Dendritic cell treated with granulocyte-macrophage colony-stimulating factor and Interleukin-4, amounts not matched to agents 40 ng/mL and 50 ng/mL, for 4 days (primary cell): ENCODE data around the gene BANF2.
A peak's percentile ranks its signal among the peaks of the same experiment; 100 is the strongest.

ENCODE experiments used
- H3K27ac Mint-ChIP-seq: one replicate; pipeline ENCODE4 v1.8.0; 2022; ENCODE audit warnings: mild to moderate bottlenecking, mixed read lengths
- H3K27me3 Mint-ChIP-seq: one replicate; pipeline ENCODE4 v1.8.0; 2022; ENCODE audit warnings: mild to moderate bottlenecking, mixed read lengths
- H3K36me3 Mint-ChIP-seq: one replicate; pipeline ENCODE4 v1.8.0; 2022; ENCODE audit warnings: low read depth, mixed read lengths
- H3K4me1 Mint-ChIP-seq: one replicate; pipeline ENCODE4 v1.8.0; 2022; ENCODE audit warnings: low read depth, mixed read lengths
- H3K4me3 Mint-ChIP-seq: one replicate; pipeline ENCODE4 v1.8.0; 2022; ENCODE audit warnings: mild to moderate bottlenecking, moderate library complexity, mixed read lengths
- H3K9me3 Mint-ChIP-seq: one replicate; pipeline ENCODE4 v1.8.0; 2022; ENCODE audit warnings: mixed read lengths
- intact Hi-C: fragments of 100-400 bp; cut with micrococcal nuclease; formaldehyde crosslinking; loops from one replicate; pipeline ENCODE4 v1.15.0; 2022

BANF2 gene

DNA sequence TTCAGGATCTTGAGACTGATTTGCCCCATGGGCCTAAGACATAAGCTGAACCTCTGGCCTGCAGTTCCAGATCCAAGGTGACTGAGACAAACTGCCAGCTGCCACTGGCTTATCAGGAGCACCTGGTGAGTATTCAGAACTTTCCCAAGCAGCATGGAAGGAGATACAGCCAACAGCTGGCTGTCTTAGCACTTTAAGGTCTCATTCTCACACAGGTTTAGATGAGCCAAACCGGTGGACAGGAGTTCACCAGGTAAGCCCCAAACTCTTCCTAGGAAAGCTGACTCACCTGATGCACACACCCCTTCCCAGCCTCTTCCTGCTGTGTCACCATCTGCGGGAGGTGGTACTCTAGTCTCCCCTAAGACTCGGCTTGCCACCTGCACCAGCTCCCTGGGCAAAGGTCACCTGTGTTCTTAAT lies at the start of gene BANF2:
Gene BANF2, plus strand, starts transcription at position 36 of the 421 bp plus-strand sequence. CDS start 25,060 bp downstream, outside the sequence.
- H3K4me1 Mint-ChIP-seq: no peaks in the 10 kb centered on the region
- no peaks in the 10 kb centered on the region for H3K9me3 Mint-ChIP-seq
- no peak within 1 kb of the TSS for H3K27ac Mint-ChIP-seq
- H3K4me3 Mint-ChIP-seq: no peak within 1 kb of the TSS
- intact Hi-C loops: no loop called here
- no peaks in the 10 kb centered on the region for H3K27me3 Mint-ChIP-seq
- no peaks in the 10 kb centered on the region for H3K36me3 Mint-ChIP-seq

DNA sequence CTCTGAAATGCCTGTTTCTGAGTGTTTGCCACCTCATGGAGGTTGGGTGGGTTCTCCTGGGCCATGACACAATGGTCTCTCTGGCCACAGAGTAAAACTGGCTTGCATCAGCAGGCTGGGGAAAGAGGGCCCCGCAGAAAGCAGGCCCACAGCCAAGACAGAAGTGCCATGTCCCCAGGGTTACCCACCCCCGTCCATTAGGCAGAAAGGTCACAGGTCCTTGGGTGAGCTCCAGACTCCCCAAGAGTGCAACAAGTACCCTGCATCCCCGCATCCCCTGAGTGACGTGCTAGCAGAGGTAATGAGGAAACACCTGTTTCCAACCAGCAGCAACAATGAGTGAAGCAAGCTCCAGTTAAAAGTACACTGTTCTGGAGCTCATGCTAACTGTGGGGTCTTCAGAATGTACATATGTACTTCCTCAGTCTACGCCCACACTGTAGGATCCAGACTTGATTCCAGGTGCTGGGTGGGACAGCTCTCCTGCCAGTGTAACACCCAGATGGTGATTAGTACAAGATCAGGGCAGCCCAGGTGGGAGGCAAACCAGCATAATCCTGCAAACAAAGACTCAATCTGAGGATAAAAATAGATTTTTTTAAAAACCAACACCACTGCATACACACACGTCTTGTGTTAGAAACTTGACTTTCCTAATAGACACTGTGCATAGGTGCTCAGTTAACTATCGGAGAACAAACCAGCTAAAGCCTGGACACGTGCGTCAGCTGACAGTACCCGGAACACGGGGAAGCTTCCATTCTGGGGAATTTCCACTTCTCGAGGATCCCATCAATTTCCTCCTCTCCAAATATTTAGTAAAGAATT lies 49.3 kb upstream of the BANF2 start:
- Mint-ChIP-seq H3K27ac (peak overlapping the region; percentile 74), H3K4me1 (peaks cover 68% of the 10 kb centered on the region), H3K27me3 (no peaks in the 10 kb centered on the region), H3K9me3 (no peaks in the 10 kb centered on the region), H3K36me3 (peaks cover 42% of the 10 kb centered on the region), H3K4me3 (no peak overlapping the region)
- intact Hi-C loops: no loop called here

DNA sequence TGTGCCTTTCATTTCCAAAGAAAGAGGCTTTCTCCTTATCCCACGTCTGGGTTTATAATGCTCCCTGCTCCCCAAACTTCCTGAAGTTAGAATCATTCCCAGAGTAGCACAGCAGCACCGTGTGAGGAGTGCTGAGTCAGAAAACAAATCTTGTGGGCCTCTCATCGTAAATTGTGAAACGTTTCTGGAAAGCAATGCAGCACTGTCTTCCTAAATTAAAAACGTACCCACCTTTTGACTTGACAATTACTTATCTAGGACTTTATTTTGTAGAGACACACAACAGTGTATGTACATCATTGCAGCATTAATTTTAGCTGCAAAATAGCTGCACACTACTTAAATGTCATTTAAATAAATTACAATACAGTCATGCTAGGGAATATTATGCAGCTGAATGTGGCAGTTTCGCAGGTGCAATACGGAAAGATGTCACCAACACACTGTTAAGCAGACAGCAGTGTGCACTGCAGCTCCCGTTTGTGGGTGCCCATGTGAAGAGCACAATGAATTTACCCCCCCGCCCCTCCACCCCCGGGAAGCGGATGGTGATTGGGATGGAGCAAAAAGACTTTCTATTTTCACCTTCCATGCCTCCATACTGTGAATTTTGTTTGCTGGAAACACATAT lies 48.5 kb upstream of the BANF2 start:
- no peaks in the 10 kb centered on the region for H3K27me3 Mint-ChIP-seq
- H3K36me3 Mint-ChIP-seq: peaks cover 42% of the 10 kb centered on the region
- peaks cover 72% of the 10 kb centered on the region for H3K4me1 Mint-ChIP-seq
- intact Hi-C loops: no loop called here
- H3K27ac Mint-ChIP-seq: peak overlapping the region; percentile 74
- no peak overlapping the region for H3K4me3 Mint-ChIP-seq
- no peaks in the 10 kb centered on the region for H3K9me3 Mint-ChIP-seq

DNA sequence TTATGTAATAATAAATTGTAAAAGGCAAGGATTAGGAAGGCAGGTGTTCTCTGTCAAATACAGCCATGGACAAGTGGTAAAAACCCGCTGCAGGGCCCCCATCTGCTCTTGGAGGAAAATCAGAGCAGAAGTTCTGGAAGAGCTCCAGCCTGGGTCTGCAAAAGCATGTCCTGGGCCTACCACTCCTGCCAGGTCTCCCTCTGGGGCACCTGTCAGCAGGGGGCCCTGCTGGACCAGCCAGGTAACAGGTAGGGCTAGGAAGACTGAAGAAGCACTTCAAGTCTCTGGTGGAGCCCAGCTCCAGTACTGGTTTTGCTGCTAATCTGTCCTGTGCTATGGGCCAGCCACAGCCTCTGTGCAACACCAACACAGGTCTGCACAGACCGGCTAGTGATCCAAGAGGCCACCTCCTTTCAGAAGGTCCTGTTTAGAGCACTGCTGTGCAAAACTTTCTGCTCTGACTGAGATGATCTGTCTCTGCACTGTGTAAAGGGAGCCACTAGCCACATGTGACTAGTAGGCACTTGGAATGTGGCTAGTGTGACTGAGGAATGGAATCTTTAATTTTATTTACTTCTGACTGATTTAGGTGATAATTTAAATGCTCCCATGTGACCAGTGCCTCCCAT lies 47.9 kb upstream of the BANF2 start:
- peak overlapping the region; percentile 34 for H3K27ac Mint-ChIP-seq
- no peaks in the 10 kb centered on the region for H3K9me3 Mint-ChIP-seq
- intact Hi-C loops: no loop called here
- H3K4me1 Mint-ChIP-seq: peaks cover 67% of the 10 kb centered on the region
- no peaks in the 10 kb centered on the region for H3K27me3 Mint-ChIP-seq
- H3K4me3 Mint-ChIP-seq: no peak overlapping the region
- peaks cover 42% of the 10 kb centered on the region for H3K36me3 Mint-ChIP-seq

DNA sequence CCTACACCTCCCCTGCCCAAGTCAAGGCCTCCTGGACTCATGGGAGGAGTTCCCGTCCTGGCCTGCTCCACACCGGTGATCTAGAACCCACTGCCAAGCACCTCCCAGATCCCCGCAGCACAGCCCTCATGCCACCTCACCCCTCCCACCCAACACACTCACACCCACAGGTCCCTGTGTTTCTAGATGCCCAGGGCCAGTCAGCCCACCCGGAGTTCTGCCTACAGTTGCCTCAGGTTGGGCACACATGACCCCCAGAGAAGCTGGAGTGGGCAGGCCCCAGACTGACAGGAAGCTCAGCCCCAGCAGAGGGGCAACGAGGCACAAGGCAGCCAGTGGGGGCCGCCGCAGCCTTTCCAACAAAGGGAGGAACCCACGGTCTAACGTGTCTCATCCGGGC lies 47.4 kb upstream of the BANF2 start:
- intact Hi-C loops: no loop called here

DNA sequence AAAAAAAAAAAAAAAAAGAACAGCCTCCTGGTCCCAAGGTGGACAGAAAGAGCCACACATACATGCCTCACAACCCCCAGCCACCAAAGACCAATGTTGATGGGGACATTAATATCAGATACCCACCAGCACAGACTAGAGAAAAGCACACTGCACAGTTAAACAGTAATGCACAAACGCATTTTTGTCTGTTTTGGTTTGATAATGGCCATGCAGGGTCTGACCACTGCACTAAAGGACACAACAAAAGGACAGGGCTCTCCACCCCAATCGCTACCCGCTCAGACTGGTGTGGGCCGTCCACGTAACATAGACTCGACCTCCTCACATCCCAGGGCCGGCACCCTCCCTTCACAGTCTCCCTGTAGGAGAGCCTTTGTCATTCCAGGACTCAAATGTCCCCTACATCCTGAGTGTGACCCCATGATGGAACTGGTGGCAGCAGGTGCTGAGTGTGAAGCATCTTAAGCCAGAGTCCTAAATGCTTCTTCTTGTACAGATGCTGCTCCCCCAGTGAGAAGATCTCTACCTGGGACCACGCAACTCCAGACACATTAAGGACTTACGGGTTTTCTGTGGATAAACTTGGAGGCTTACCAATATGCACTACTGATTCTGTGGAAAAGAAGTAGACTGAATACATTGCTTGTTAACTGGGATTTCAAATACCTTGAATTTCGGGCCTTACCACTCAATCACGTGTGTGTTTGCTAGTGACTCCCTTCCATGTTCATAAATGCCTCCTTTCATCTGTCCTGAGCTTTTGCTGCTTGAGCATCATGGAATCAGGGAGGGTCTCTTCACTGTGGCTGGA lies 45.7 kb upstream of the BANF2 start:
- H3K27me3 Mint-ChIP-seq: no peaks in the 10 kb centered on the region
- intact Hi-C loops: no loop called here
- no peak overlapping the region for H3K27ac Mint-ChIP-seq
- peaks cover 58% of the 10 kb centered on the region for H3K36me3 Mint-ChIP-seq
- H3K4me3 Mint-ChIP-seq: no peak overlapping the region
- H3K4me1 Mint-ChIP-seq: peaks cover 51% of the 10 kb centered on the region
- H3K9me3 Mint-ChIP-seq: peaks cover 8% of the 10 kb centered on the region

More for the DNA sequence above, 47.4 kb upstream of the BANF2 start:
- no peak overlapping the region for H3K4me3 Mint-ChIP-seq
- peaks cover 62% of the 10 kb centered on the region for H3K4me1 Mint-ChIP-seq
- peak overlapping the region; percentile 34 for H3K27ac Mint-ChIP-seq
- H3K36me3 Mint-ChIP-seq: peaks cover 42% of the 10 kb centered on the region
- H3K27me3 Mint-ChIP-seq: no peaks in the 10 kb centered on the region
- H3K9me3 Mint-ChIP-seq: no peaks in the 10 kb centered on the region

DNA sequence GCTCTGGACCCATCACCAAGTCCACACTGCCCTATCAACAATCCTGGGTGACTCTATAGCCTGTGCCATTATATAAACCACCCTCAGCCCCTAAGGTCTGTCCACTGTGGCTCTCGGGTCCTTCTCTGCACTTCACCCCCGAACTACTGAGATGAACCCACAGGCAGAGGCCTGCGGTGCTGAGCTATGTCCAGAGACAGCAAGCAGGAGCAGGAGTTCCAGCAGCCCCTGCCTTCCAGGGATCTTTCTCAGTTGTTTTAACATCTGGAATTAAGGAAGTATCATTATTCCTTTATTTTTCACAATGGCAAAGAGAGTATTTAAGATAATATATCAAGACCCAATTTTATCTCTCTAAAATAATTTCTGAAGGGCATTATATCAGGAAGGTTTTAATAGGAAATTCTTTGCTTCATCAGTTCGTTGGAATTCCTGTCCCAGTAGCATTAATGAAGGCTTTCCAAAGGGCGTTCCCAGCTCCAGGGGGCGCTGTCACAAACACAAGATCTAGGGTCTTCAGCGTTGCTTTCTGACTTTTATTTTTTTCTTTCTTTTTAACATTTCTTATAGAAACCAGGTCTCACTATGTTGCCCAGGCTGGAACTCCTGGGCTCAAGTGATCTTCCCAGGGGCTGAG lies 45.0 kb upstream of the BANF2 start:
- Mint-ChIP-seq H3K9me3 (peaks cover 9% of the 10 kb centered on the region), H3K4me1 (peaks cover 44% of the 10 kb centered on the region), H3K4me3 (no peak overlapping the region), H3K27ac (no peak overlapping the region), H3K27me3 (no peaks in the 10 kb centered on the region), H3K36me3 (peaks cover 65% of the 10 kb centered on the region)
- intact Hi-C loops: no loop called here

DNA sequence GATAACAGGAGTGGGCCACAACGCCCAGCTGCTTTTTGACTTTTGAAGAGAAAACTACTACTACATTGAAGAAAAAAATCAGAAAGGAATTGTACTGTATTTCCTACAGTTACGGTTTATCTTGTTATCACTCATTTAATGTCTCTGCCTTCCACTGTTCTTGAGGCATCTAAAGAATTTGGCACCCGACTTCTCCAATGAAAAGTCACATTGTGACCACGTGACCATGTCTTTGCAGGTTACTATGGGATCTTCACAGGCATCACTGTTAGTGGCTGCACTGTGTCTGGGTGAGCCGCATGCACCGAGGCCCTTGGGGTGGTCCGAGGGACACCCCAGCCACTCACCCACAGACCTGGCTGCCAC lies 44.5 kb upstream of the BANF2 start:
- peaks cover 43% of the 10 kb centered on the region for H3K4me1 Mint-ChIP-seq

DNA sequence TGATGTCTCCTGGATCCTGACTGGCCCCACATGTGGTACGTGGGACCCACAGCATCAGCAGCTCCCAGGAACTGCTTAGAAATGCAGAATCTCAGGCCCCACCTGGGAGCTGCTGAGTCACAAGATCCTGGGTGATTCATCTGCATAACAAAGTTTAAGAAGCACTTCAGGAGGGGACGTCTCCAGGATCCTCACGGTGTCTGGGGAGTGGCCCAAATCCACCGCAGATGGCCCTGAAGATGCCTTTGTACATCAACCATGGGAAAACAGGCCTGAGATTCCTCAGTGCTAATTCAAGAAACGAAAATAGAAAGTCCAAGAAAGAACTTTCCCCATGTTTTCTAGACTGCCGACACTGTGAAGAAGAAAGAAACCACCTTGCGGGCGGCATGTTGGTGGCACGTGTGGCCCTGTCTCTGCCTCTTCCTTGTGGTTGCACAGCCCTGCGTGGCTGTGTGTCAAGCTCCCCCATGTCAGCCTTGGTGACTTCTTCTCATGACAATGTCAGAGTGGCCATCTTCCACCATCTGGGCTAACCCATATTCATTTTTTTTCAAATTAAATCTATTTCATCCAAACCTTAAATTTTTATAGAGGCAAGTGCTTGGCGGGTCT lies 43.8 kb upstream of the BANF2 start:
- Mint-ChIP-seq H3K27me3 (no peaks in the 10 kb centered on the region), H3K36me3 (peaks cover 77% of the 10 kb centered on the region)
- intact Hi-C loops: no loop called here

More for the DNA sequence above, 44.5 kb upstream of the BANF2 start:
- Mint-ChIP-seq H3K27me3 (no peaks in the 10 kb centered on the region), H3K36me3 (peaks cover 70% of the 10 kb centered on the region), H3K4me3 (no peak overlapping the region), H3K27ac (no peak overlapping the region), H3K9me3 (peaks cover 9% of the 10 kb centered on the region)
- intact Hi-C loops: no loop called here

DNA sequence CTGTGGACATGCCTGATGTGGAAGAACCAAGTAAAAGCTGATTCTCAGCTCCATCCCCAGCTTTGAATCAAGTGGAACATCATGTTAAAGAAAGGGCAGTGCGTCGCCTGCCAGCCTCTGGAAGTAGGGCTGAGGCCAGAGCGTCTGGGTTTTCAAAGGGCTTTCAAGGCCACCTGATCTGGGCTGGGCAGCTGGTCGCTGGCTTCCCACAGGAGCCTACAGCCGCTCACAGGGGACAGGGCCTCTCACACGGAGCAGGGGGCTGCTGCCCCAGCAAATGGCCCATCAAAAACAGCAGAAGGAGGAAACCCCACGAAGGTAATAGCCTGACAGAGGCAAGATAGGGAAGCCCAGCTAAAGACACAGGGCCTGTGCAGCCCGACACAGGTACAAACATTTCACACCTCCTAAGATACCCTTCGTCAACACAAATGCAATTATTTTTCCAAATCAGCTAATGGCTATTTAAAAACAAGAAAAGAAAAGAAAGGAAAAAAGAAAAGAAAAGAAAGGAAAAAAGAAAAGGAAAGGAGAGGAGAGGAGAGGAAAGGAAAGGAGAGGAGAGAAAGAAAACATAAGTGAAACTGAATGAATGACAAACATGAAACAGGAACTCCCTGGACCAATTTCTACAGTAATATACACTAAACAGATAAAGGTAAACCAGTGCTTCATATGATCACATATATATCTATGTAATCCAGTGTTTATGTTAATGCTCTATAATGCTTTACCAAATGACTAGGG lies 42.5 kb upstream of the BANF2 start:
- Mint-ChIP-seq H3K27ac (peak overlapping the region; percentile 24), H3K9me3 (peaks cover 9% of the 10 kb centered on the region), H3K36me3 (peaks cover 75% of the 10 kb centered on the region), H3K4me1 (peaks cover 41% of the 10 kb centered on the region), H3K27me3 (no peaks in the 10 kb centered on the region), H3K4me3 (no peak overlapping the region)
- intact Hi-C loops: no loop called here

More for the DNA sequence above, 43.8 kb upstream of the BANF2 start:
- Mint-ChIP-seq H3K4me3 (no peak overlapping the region), H3K9me3 (peaks cover 9% of the 10 kb centered on the region), H3K27ac (no peak overlapping the region), H3K4me1 (peaks cover 38% of the 10 kb centered on the region)

DNA sequence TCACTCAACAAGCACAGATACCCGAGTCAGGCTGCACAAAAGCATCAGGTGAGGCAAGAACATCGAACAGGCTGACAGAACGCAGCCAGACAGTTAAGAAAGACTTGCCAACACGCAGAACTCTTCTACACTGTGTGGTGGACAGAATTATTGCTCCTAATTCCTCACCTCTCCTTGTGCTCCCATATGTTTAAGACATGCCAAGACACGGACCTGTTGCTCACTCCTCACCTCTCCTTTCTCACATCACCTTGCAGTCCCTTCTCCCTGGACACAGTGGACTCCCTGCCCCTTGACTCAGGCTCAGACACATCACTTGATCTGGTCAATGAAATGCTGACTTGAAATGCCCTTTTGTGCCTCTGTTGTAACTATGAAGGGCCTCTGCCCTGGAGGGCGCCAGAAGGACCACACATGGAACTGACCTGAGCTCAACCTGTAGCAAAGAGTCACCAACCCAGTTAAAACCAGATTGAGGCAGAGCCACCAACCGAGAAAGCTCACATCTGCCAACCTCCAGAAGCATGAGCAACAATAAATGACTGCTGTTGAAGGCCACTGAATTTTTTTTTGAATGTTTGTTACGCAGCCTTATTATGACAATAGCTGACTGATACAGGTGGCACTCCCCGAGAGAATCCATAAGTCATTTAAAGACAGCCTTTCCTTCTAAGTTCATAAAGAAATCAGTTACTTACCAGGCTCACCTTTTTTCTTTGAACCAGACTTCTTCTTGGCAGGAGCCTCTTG lies 41.7 kb upstream of the BANF2 start:
- peaks cover 67% of the 10 kb centered on the region for H3K36me3 Mint-ChIP-seq
- peaks cover 41% of the 10 kb centered on the region for H3K4me1 Mint-ChIP-seq
- intact Hi-C loops: no loop called here

DNA sequence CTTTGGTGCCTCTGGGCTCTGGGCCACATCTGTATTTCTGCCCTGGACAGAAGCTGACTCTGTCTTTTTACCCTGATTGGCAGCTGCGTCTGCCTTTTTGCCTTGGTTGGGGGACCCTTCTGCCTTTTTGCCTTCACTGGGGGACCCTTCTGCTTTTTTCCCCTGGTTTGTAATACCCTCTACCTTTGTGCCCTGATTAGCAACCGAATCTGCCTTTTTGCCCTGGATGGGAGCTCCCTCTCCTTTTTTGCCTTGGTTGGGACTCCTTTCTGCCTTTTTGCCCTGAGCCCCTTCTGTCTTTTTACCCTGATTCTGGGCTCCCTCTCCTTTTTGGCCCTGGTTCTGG lies 41.1 kb upstream of the BANF2 start:
- Mint-ChIP-seq H3K9me3 (peaks cover 9% of the 10 kb centered on the region), H3K36me3 (peaks cover 62% of the 10 kb centered on the region), H3K27ac (no peak overlapping the region), H3K4me3 (no peak overlapping the region), H3K27me3 (no peaks in the 10 kb centered on the region), H3K4me1 (peaks cover 44% of the 10 kb centered on the region)
- intact Hi-C loops: no loop called here

More for the DNA sequence above, 41.7 kb upstream of the BANF2 start:
- Mint-ChIP-seq H3K27me3 (no peaks in the 10 kb centered on the region), H3K9me3 (peaks cover 9% of the 10 kb centered on the region), H3K27ac (no peak overlapping the region), H3K4me3 (no peak overlapping the region)
